Stimulated activated CD8-positive, alpha-beta memory T cell treated with anti-CD3 and anti-CD28 coated beads, Interleukin-4, amount 100 ng/mL, for 24 hours (primary cell): ENCODE data around the gene DCAF11.

Experiments
- DNase-seq: peaks from one replicate; pipeline ENCODE4 v3.0.0-alpha.2; 2020; ENCODE audit warnings: low read depth

DCAF11 gene

DNA sequence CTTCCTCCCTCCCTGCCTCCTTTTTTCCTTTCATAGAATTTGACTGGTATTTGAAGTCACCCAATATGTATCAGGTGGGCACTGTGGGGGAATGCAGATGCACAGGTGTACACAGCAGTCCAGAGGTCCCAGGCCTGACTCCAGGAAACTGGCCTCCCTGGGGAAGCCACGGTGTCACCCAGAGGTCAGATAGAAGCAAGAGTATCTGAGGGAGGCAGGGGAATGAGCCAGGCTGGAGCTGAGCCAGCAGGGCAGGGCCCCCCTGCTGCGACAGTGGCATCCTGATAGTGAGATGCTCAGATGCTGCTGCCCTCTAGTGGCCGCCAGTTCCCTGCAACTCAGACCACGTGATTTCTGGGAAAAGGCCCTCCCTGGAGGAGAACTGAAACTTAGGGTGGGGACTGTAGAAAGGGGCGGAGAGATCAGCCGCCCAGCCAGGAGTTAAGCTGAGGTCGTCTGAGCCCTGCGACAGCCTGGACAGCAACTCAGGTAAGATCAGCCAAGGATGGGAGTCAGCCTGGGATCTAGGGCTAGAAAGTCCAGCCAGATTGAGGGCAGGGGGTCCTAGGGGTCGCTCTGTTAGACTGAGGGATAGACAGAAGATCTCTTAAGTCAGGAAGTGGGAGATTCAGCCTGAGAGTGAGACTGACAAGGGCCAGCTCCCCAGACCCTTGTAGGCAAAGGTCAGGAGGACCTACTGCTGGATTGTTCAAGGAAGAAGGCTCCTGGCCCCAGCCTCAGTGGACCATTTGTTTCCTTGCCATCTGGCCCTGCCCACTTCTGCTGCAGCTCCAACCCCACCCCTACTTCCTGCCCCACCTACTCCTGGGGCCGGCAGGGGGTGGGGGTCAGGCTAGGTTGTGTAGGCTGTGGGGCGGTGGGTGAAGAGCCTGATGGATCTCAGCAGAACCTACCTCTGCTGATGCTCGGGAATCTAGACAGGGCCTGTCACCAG, 46.5 kb downstream of the DCAF11 start, which contains the start of gene IRF9:
IRF9 (plus strand) TSS at position 416 of the 955 bp plus-strand sequence. CDS start 880 bp downstream, outside the sequence.
- DNase-seq: peak; percentile 95

DNA sequence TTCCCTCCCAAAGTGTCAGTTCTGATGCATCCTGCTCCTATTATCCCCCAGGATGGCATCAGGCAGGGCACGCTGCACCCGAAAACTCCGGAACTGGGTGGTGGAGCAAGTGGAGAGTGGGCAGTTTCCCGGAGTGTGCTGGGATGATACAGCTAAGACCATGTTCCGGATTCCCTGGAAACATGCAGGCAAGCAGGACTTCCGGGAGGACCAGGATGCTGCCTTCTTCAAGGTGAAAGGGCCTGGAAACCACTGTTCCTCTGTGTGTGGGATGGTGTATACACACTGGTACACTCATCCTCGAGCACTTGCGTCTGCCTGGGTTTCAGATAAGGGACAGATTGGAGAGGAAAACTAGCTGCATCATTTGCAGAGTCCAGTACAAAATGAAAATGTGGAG, 47.5 kb downstream of the DCAF11 start:
- no peak for DNase-seq

DNA sequence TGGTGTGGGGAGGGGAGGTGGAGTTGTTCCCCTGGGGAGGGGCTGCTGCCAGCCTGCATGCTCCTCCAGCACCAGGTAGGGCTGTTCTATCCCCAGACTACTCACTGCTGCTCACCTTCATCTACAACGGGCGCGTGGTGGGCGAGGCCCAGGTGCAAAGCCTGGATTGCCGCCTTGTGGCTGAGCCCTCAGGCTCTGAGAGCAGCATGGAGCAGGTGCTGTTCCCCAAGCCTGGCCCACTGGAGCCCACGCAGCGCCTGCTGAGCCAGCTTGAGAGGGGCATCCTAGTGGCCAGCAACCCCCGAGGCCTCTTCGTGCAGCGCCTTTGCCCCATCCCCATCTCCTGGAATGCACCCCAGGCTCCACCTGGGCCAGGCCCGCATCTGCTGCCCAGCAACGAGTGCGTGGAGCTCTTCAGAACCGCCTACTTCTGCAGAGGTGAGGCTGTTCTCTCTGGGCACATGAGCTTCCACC, 50.0 kb downstream of the DCAF11 start:
- DNase-seq: no peak

DNA sequence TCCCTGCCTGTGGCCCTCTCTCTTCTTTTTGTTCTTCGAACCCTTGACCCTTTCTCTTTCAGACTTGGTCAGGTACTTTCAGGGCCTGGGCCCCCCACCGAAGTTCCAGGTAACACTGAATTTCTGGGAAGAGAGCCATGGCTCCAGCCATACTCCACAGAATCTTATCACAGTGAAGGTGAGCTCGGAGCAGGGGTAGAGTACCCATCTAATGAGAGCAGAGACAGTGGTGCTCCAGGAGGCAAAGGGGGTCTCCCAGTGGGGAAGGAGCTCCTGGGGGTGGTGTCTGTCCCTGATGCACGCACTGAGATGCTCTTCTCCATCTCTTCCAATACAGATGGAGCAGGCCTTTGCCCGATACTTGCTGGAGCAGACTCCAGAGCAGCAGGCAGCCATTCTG, 51.2 kb downstream of the DCAF11 start:
- no peak for DNase-seq

DNA sequence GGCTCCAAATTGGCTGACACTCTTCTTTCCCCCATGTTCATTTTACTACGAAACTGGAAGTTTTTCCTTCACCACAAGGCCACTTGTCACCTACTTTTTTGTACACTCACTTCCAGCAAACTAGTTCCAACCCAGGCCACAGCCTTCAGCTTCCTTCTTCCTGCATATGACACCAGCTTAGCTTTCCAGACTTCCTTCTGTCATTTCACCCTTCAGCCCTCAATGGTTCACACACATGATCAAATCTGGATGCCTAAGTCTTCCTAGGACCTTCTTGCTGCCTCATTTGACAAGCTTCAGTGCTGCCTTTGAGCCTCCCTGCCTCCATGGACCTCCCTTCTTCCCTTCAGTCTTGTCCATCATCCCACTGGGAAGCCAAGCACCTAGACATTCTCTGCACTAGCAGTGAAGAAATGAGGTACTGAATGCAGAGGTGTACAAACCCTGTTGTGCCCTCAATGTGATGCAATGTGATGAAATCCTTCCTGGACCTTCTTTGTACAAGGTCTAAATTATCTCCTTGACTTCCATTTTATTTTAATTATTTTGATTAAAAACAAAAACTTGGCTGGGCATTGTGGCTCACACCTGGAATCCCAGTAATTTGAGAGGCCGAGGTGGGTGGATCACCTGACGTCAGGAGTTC, 53.0 kb downstream of the DCAF11 start:
- DNase-seq: no peak

DNA sequence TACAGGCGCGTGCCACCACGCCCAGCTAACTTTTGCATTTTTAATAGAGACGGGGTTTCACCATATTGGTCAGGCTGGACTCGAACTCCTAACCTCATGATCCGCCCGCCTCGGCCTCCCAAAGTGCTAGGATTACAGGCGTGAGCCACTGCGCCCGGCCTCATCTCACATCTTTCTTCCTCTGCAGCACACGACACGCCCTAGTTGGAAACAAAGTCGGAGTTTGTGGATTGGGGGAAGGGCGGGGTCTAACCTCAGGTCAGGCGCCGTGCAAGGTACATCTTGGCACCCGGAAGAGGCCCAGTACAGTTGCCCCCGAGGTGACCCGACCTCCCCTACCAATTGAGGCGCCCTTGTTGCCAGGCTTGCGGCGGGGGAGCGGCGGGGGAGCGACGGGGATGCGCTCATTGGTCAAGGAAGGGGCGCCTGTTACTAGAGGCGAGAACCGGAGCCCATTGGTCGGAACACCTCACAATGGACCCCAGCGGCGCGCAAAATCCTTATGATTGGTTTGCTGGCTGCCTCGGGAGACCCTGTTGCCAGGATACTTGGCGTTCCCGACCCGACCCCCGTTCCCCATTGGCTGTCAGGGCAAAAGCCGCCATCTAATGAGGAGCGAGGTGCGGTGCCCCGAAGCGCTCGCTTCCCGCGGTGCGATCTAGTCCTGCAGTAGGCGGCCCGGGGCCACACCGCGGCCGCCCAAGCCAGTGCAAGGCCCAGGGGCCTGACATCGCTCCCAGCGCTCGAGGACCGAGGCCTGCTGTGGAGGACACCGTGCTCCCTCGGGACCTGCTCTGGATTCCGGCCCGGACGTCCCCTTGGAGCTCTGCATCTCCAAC, 57.1 kb downstream of the DCAF11 start, which contains the start of gene REC8:
REC8 (plus strand) TSS at position 659 of the 839 bp plus-strand sequence. CDS start 473 bp downstream, outside the sequence.
- DNase-seq: peak; percentile 55

DNA sequence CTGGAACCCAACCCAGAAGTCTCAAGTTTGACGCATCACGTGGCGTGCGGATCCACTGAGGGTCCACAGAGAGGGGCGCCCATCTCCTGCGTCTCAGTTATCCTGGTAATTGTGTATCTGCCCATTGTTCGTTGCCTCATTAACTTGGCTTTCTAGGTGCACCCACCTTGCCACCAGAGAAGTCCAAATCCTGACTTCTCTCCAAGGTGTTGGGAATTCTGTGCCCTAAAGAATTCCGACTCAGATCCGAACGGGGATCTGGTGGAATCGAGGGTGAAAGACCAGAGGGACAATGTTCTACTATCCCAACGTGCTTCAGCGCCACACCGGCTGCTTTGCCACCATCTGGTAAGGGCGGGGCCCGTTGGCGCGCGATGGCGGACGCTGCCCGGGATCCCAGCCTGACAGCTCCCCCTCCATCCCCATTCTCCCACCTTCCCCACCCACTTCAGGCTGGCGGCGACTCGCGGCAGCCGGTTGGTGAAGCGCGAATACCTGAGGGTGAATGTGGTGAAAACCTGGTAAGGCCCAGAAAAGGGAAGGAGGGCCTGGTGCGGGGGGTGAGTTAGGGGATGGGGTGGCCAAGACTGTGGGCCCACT, 57.8 kb downstream of the DCAF11 start:
- no peak for DNase-seq

DNA sequence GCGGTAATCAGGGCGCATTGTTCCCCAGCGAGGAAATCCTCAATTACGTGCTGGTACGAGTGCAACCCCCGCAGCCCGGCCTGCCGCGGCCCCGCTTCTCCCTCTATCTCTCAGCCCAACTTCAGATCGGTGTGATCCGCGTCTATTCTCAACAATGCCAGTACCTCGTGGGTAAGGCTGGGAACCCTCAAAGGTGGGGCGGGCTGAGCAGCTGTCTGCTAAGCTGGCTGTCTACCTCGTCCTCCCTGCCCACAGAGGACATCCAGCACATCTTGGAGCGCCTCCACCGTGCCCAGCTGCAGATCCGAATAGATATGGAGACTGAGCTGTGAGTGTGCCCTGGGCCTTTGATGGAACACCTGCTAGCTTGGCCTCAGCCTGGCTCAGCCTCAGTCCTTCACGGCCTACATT, 58.3 kb downstream of the DCAF11 start:
- DNase-seq: no peak
